ENCODE results near the gene LACC1.

DNA sequence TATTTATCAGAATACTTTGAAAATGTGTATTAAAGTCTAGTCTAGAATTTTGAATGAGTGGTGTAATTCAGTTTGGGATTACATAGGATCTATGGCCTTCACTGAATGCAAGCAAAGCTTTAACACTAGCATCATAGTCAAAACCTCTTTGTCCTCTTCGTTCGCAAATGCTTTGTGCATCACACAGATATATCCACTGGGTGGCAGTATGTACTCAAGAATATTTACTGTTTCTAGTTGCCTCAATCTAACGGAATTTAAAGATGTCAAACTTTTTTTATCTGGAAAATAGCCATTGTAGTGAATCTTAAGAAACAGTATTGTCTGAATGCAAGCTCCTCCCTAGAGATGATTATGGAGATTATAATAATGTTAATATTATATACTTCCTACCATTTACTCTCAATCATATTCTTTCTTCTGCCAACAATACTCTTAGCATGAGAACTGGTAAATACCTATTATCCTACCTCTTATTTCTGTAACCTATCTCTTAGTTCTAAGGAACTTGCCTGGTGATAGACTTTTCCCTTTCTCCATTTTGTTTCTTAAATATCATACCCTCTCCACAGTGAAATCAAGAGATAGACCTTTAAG lies 25.8 kb downstream of the LACC1 start:
- TF ChIP-seq CSDC2 (CRISPR knock-in tag; IDR thresholded peaks at IDR 0.05) (no peak), GLIS3 (CRISPR knock-in tag; IDR thresholded peaks at IDR 0.05) (no peak), ZFP3 (CRISPR knock-in tag; IDR thresholded peaks at IDR 0.05) (no peak), ZFP30 (CRISPR knock-in tag; IDR thresholded peaks at IDR 0.05) (no peak), ZNF8 (CRISPR knock-in tag; IDR thresholded peaks at IDR 0.05) (no peak), CREB5 (CRISPR knock-in tag; IDR thresholded peaks at IDR 0.05; ENCODE audit: low read depth) (no peak), TSHZ2 (CRISPR knock-in tag; IDR thresholded peaks at IDR 0.05) (no peak)
